IMR-90 (cell line): ENCODE results near the gene PIM3. TPM values are rescaled to one million over a fixed set of nuclear protein-coding genes. Genes with fewer than 3 reads are reported as not detected.

Experiments used
- ATAC-seq: fragments of 200-7000 bp; cut with Tn5 transposase; 2 replicates; pipeline ENCODE4 v1.9.1; 2020; ENCODE audit warnings: low read depth, mild to moderate bottlenecking, moderate library complexity
- BruUV-seq: library from RNA; stranded (reverse); fragments of 400-500 nt; replicated peaks from 2 replicates; lab custom pipeline; 2021; lab: Mats Ljungman, UMichigan
- CTCF ChIA-PET: fragments of 300-600 bp; formaldehyde crosslinking; extraction: SDS; loops from one replicate; lab custom pipeline; 2021; ENCODE audit warnings: antibody characterized with exemption; lab: Yijun Ruan, JAX
- POLR2A ChIA-PET: fragments of 300-600 bp; sonication (Branson Sonifier 250); formaldehyde crosslinking; loops from one replicate; lab custom pipeline; 2022; ENCODE audit warnings: antibody characterized with exemption; ENCODE audit not compliant: unreplicated experiment; lab: Charles Lee
- DNase-seq: peaks from one replicate; pipeline ENCODE4 v3.0.0; 2013
- H2AFZ ChIP-seq: replicated peaks from 2 replicates; pipeline ENCODE3; 2013; ENCODE audit warnings: low read length, mild to moderate bottlenecking; ENCODE audit not compliant: poor library complexity
- H2AK5ac ChIP-seq: 2 replicates; pipeline ENCODE4 v1.6.1; 2013; ENCODE audit warnings: low read depth, low read length, inconsistent platforms
- H2AK9ac ChIP-seq: replicated peaks from 2 replicates; pipeline ENCODE3; 2013; ENCODE audit warnings: mild to moderate bottlenecking, low read depth, low read length, moderate library complexity; ENCODE audit not compliant: poor library complexity
- H2BK120ac ChIP-seq: 2 replicates; pipeline ENCODE4 v1.6.1; 2013; ENCODE audit warnings: low read depth, low read length, inconsistent platforms
- H2BK15ac ChIP-seq: 3 replicates; pipeline ENCODE4 v1.6.1; 2013; ENCODE audit warnings: low read depth, low read length, inconsistent platforms
- H2BK20ac ChIP-seq: 2 replicates; pipeline ENCODE4 v1.6.1; 2013; ENCODE audit warnings: low read depth, mild to moderate bottlenecking, inconsistent platforms, low read length, moderate library complexity
- H2BK5ac ChIP-seq: 2 replicates; pipeline ENCODE4 v1.6.1; 2013; ENCODE audit warnings: mild to moderate bottlenecking, low read depth, low read length, inconsistent platforms; ENCODE audit not compliant: poor library complexity, severe bottlenecking
- H3K14ac ChIP-seq: replicated peaks from 2 replicates; pipeline ENCODE4 v1.6.1; 2013; ENCODE audit warnings: low read depth, low read length, inconsistent platforms
- H3K18ac ChIP-seq: 2 replicates; pipeline ENCODE4 v1.6.1; 2013; ENCODE audit warnings: low read depth, low read length, control low read depth
- H3K23ac ChIP-seq: 2 replicates; pipeline ENCODE4 v1.6.1; 2013; ENCODE audit warnings: low read depth, low read length, inconsistent platforms
- H3K27ac ChIP-seq: 2 replicates; pipeline ENCODE4 v1.5.1; 2013; ENCODE audit warnings: mild to moderate bottlenecking, control low read depth, low read length; ENCODE audit not compliant: insufficient read depth
- H3K27me3 ChIP-seq: 2 replicates; pipeline ENCODE4 v1.6.1; 2013; ENCODE audit warnings: low read length; ENCODE audit not compliant: control insufficient read depth, insufficient read depth
- H3K36me3 ChIP-seq: 2 replicates; pipeline ENCODE4 v1.6.1; 2013; ENCODE audit warnings: low read length, mixed read lengths; ENCODE audit not compliant: control insufficient read depth, insufficient read depth
- H3K4ac ChIP-seq: 2 replicates; pipeline ENCODE4 v1.6.1; 2013; ENCODE audit warnings: low read depth, low read length, inconsistent platforms
- H3K4me1 ChIP-seq: 2 replicates; pipeline ENCODE4 v1.6.1; 2013; ENCODE audit warnings: low read length, mixed read lengths; ENCODE audit not compliant: control insufficient read depth, insufficient read depth
- H3K4me2 ChIP-seq: 2 replicates; pipeline ENCODE4 v1.6.1; 2013; ENCODE audit warnings: low read depth, mild to moderate bottlenecking, control low read depth, low read length, moderate library complexity
- H3K4me3 ChIP-seq: 2 replicates; pipeline ENCODE4 v1.5.1; 2013; ENCODE audit warnings: low read depth, mild to moderate bottlenecking, control low read depth, low read length, moderate library complexity; ENCODE audit not compliant: insufficient read depth
- H3K56ac ChIP-seq: 2 replicates; pipeline ENCODE4 v1.6.1; 2013; ENCODE audit warnings: low read length, inconsistent platforms; ENCODE audit not compliant: insufficient read depth; ENCODE audit errors: extremely low read depth
- H3K79me1 ChIP-seq, 2 experiments: 2 replicates each; pipeline ENCODE4 v1.6.1; 2013; ENCODE audit warnings: low read length in 2 of 2, inconsistent platforms in 1 of 2, low read depth in 1 of 2
- H3K9ac ChIP-seq: 2 replicates; pipeline ENCODE4 v1.6.1; 2013; ENCODE audit warnings: low read depth, low read length, control low read depth
- H3K9me1 ChIP-seq: 2 replicates; pipeline ENCODE4 v1.6.1; 2013; ENCODE audit warnings: low read length, inconsistent platforms; ENCODE audit not compliant: insufficient read depth
- H3K9me3 ChIP-seq: 2 replicates; pipeline ENCODE4 v1.6.1; 2013; ENCODE audit warnings: low read length; ENCODE audit not compliant: control insufficient read depth, insufficient read depth
- H4K20me1 ChIP-seq: 2 replicates; pipeline ENCODE4 v1.6.1; 2013; ENCODE audit warnings: low read length, inconsistent platforms; ENCODE audit not compliant: insufficient read depth
- H4K5ac ChIP-seq: 2 replicates; pipeline ENCODE4 v1.6.1; 2013; ENCODE audit warnings: mild to moderate bottlenecking, low read depth, low read length, control low read depth
- H4K8ac ChIP-seq, 2 experiments: 2 replicates each; pipeline ENCODE4 v1.6.1; 2013; ENCODE audit warnings: low read depth in 2 of 2, low read length in 2 of 2, control low read depth in 1 of 2, inconsistent platforms in 1 of 2
- H4K91ac ChIP-seq: 2 replicates; pipeline ENCODE4 v1.6.1; 2013; ENCODE audit warnings: low read depth, low read length, inconsistent platforms; ENCODE audit not compliant: insufficient read depth
- BHLHE40 ChIP-seq: fragments of 150-350 bp; IDR thresholded peaks from 2 replicates; pipeline ENCODE4 v1.6.1; 2016; ENCODE audit warnings: mild to moderate bottlenecking, low read depth, low read length
- CEBPB ChIP-seq: IDR thresholded peaks from 2 replicates; pipeline ENCODE4 v1.6.1; 2012; ENCODE audit warnings: low read depth, low read length, improper control_type of control experiment
- MXI1 ChIP-seq: IDR thresholded peaks from 2 replicates; pipeline ENCODE4 v1.6.1; 2012; ENCODE audit warnings: low read depth, mild to moderate bottlenecking, low read length, moderate library complexity, borderline replicate concordance
- NFE2L2 ChIP-seq: fragments of 150-350 bp; IDR thresholded peaks from 2 replicates; pipeline ENCODE4 v1.6.1; 2016; ENCODE audit warnings: low read depth, mild to moderate bottlenecking, low read length
- POLR2A ChIP-seq: IDR thresholded peaks from 2 replicates; pipeline ENCODE4 v1.6.1; 2012; ENCODE audit warnings: mild to moderate bottlenecking, low read depth, low read length
- RAD21 ChIP-seq: IDR thresholded peaks from 2 replicates; pipeline ENCODE4 v1.6.1; 2012; ENCODE audit warnings: low read length, improper control_type of control experiment
- RFX5 ChIP-seq: IDR thresholded peaks from 2 replicates; pipeline ENCODE4 v1.8.0; 2012; ENCODE audit warnings: low read depth, mild to moderate bottlenecking, low read length, moderate library complexity
- SMC3 ChIP-seq: fragments of 150-350 bp; IDR thresholded peaks from 2 replicates; pipeline ENCODE4 v1.6.1; 2016; ENCODE audit warnings: low read depth, mild to moderate bottlenecking, antibody characterized with exemption, low read length, moderate library complexity
- USF2 ChIP-seq: fragments of 150-350 bp; IDR thresholded peaks from 2 replicates; pipeline ENCODE4 v1.6.1; 2017; ENCODE audit warnings: mild to moderate bottlenecking, antibody characterized with exemption, low read length, low read depth
- WGBS, 2 experiments: methylation state at CpG; one replicate each; pipeline versions ENCODE4 v1.1.5 to v1.1.7; 2013; ENCODE audit warnings: missing lambda C conversion rate in 2 of 2; ENCODE audit not compliant: insufficient read length in 1 of 2; ENCODE audit errors: extremely low coverage in 2 of 2; 5-methylcytosine and 5-hydroxymethylcytosine counted together
- dilution Hi-C: fragments of 300-500 bp; cut with HindIII; formaldehyde crosslinking; loops from one replicate; pipeline ENCODE4 v1.14.3; 2018; ENCODE audit warnings: low sequenced_read_pairs; ENCODE audit not compliant: unreplicated experiment
- in situ Hi-C: fragments of 300-500 bp; cut with MboI; formaldehyde crosslinking; loops from 3 replicates; pipeline ENCODE4 v1.14.3; 2019; ENCODE audit warnings: low sequenced_read_pairs, inconsistent platforms, mixed read lengths
- intact Hi-C: fragments of 100-400 bp; cut with micrococcal nuclease; formaldehyde crosslinking; loops from 2 replicates; pipeline ENCODE4 v1.10.0; 2022
- polyA plus RNA-seq, 3 experiments: library from polyadenylated mRNA; depleted of rRNA; stranded (reverse); fragments of >200 nt; gene quantifications; 2 replicates each; pipeline ENCODE4 v1.2.3, GENCODE V29; 2012; ENCODE audit warnings: low replicate concordance in 1 of 3
- total RNA-seq: library from RNA; depleted of rRNA; stranded (reverse); fragments of >200 nt; gene quantifications from 2 replicates; pipeline ENCODE4 v1.2.3, GENCODE V29; 2012
- TF ChIP-seq, protein P1 (sequence below): conservative IDR thresholded peaks from 2 replicates; pipeline ENCODE4 v1.5.1; 2012; ENCODE audit warnings: mild to moderate bottlenecking, low read depth, low read length, improper control_type of control experiment

PIM3 gene
- total and polyA plus RNA-seq, 2 of the 4 experiments (the other 2 are of a cell fraction) = 8.6 to 24.7 TPM

- Histone ChIP-seq H3K27ac (no peak overlapping the region), H3K4me1 (peaks cover 1% of the 10 kb centered on the region; the same call in 1 of the 2 replicates), H2AK9ac (no peak overlapping the region), H2BK15ac (no peak overlapping the region), H3K9me1 (peaks cover 5% of the 10 kb centered on the region), H3K4ac (no peak overlapping the region), H2AFZ (no peak overlapping the region), H2AK5ac (no peak overlapping the region), H3K79me1 (no peaks in the 10 kb centered on the region; a peak in 1 of 4 replicates), H4K20me1 (0 out of 2 replicates have a peak, but pooled peaks cover 4% of the 10 kb centered on the region), H4K8ac (no peak overlapping the region), H2BK20ac (no peak overlapping the region), H3K9ac (no peak overlapping the region), H2BK120ac (no peak overlapping the region), H3K23ac (no peak overlapping the region), H3K27me3 (peaks cover 18% of the 10 kb centered on the region), H3K9me3 (peaks cover 4% of the 10 kb centered on the region; the same call in 1 of the 2 replicates), H3K14ac (no peak overlapping the region), H2BK5ac (no peak overlapping the region), H3K56ac (no peak overlapping the region), H4K5ac (no peak overlapping the region), H3K4me3 (no peak overlapping the region), H3K4me2 (no peak overlapping the region), H3K18ac (no peak overlapping the region), H3K36me3 (no peaks in the 10 kb centered on the region), H4K91ac (no peak overlapping the region)
- POLR2A ChIA-PET = no interaction called here
- WGBS, 2 experiments = no CpG with 5 or more reads among the region's 7 CpGs
- no TSS peak for BruUV-seq
- CTCF ChIA-PET = no interaction called here
- dilution Hi-C loops (no loop called here), in situ Hi-C loops (no loop called here), intact Hi-C loops (loop anchor here (10.0 kb wide), 1 partner anchor 225 kb away; the partner anchor contains the start of gene SELENOO)
- DNase-seq = no peak
- ATAC-seq = 0 out of 2 replicates have a peak, but pooled peaks have one; percentile 42
- TF ChIP-seq MXI1 (no peak), BHLHE40 (no peak), RFX5 (no peak), CEBPB (peak; percentile 55), USF2 (no peak), SMC3 (peak; percentile 35), POLR2A (no peak), NFE2L2 (no peak), RAD21 (peak; percentile 44)
- TF ChIP-seq, protein P1, sequence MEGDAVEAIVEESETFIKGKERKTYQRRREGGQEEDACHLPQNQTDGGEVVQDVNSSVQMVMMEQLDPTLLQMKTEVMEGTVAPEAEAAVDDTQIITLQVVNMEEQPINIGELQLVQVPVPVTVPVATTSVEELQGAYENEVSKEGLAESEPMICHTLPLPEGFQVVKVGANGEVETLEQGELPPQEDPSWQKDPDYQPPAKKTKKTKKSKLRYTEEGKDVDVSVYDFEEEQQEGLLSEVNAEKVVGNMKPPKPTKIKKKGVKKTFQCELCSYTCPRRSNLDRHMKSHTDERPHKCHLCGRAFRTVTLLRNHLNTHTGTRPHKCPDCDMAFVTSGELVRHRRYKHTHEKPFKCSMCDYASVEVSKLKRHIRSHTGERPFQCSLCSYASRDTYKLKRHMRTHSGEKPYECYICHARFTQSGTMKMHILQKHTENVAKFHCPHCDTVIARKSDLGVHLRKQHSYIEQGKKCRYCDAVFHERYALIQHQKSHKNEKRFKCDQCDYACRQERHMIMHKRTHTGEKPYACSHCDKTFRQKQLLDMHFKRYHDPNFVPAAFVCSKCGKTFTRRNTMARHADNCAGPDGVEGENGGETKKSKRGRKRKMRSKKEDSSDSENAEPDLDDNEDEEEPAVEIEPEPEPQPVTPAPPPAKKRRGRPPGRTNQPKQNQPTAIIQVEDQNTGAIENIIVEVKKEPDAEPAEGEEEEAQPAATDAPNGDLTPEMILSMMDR = peak; percentile 43
These were observed 19.2 kb downstream of the PIM3 start for GRCh38 chr22:49979587-49980264.
